AG10803 (cell line): ENCODE results near the gene MYPN.

Experiments used
- DNase-seq: peaks from one replicate; pipeline ENCODE4 v3.0.0; 2010; ENCODE audit warnings: low read depth
- H3K4me3 ChIP-seq: 2 replicates; pipeline ENCODE4 v1.5.1; 2011; ENCODE audit warnings: mild to moderate bottlenecking, low read length, control low read depth
- TF ChIP-seq, protein P1 (sequence below): conservative IDR thresholded peaks from 2 replicates; pipeline ENCODE4 v1.5.1; 2011; ENCODE audit warnings: mild to moderate bottlenecking, low read length, control low read depth, inconsistent platforms

Gene MYPN

GRCh38 chr10:68224810-68225209 is 115.5 kb downstream of the MYPN start:
- TF ChIP-seq, protein P1, sequence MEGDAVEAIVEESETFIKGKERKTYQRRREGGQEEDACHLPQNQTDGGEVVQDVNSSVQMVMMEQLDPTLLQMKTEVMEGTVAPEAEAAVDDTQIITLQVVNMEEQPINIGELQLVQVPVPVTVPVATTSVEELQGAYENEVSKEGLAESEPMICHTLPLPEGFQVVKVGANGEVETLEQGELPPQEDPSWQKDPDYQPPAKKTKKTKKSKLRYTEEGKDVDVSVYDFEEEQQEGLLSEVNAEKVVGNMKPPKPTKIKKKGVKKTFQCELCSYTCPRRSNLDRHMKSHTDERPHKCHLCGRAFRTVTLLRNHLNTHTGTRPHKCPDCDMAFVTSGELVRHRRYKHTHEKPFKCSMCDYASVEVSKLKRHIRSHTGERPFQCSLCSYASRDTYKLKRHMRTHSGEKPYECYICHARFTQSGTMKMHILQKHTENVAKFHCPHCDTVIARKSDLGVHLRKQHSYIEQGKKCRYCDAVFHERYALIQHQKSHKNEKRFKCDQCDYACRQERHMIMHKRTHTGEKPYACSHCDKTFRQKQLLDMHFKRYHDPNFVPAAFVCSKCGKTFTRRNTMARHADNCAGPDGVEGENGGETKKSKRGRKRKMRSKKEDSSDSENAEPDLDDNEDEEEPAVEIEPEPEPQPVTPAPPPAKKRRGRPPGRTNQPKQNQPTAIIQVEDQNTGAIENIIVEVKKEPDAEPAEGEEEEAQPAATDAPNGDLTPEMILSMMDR, result no peak
- peak; percentile 31 for DNase-seq
- no peak overlapping the region for H3K4me3 ChIP-seq

DNA sequence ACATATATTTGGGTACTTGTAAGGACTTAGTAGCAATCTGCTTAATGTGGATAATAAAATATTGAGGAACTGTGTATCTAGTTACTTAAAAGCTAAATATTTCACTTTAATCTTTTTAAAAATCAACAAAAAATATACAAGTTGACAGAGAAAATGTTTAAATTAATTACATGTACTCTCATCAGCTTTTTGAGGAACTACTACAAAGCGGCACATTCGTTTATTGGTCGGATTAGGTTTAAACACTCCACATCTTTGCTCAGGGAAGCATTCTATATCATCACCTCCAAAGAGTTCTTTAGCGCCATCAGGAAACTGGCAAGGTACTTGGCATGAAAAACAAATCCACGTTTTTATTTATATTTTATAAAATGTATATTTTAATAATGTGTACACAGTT is 121.0 kb downstream of the MYPN start:
- no peak overlapping the region for H3K4me3 ChIP-seq
- TF ChIP-seq, protein P1, result no peak
- no peak for DNase-seq

- DNase-seq, result peak; percentile 60
- TF ChIP-seq, protein P1, result peak; percentile 31
- peak overlapping the region; percentile 76 for H3K4me3 ChIP-seq
Measured at GRCh38 chr10:68231106-68231816, 122.0 kb downstream of the MYPN start.

DNA sequence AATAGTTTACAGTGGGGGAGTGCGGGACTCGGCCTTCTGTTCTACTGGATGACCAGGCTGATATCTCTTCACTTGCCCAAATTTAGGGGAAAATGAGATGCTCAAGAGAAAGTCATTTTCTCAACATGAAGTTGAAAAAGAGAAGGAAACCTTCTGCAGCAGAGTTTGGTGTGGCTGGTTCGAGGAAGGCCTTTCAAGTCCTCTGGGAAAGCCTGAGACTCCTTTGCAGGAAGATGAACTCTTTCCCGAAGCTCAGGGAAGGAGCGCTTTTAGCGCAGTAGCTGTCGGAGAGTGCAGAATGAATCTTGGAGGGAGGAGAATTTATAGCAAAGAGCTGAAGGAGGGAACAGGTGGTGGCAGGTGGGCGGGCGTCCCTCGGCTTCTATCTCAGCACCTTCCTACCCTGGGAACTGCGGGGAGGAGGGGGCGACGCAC is 122.5 kb downstream of the MYPN start, which contains the start of gene ATOH7:
ATOH7 (minus strand) TSS at position 297 of the 435 bp plus-strand sequence. CDS start 436 bp downstream, outside the sequence.
- DNase-seq, result no peak
- TF ChIP-seq, protein P1, result no peak
- H3K4me3 ChIP-seq, result peak within 1 kb of the TSS; percentile 76

DNA sequence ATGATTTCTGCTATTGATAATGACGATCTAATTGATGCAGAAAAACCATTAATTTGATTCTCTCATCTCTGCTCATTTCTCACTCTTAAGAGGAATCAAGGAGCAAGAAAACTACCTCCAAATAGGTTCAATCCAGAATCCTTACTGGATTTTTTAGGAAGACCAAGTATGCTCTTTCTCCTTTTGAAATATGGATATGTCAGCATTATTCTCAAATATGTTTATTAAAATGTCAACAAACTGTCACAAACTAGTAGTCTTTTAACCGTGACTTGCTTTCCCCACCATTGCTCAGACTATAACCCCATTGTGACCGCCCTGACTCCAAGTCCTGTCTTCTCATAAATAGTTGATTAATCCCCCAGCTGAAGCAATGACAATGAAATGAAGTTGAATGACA is 123.8 kb downstream of the MYPN start:
- DNase-seq, result no peak
- TF ChIP-seq, protein P1, result no peak
- no peak overlapping the region for H3K4me3 ChIP-seq

DNA sequence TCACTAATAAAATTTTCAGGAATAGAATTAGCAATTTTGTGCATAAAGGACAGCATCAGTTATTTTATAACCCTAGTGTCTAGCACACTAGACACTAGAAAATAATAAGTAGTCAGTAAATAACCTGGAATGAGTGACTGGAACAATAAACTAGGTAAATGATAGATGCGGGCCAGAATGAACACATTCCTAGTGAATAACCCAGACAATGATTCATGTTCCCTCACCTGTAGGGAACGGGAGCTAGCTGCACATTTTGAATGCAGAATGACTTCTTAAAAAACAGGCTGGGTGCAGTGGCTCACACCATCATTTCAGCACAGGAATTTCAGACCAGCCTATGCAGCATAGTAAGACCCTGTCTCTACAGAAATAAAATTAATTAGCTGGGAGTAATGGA is 125.8 kb downstream of the MYPN start:
- TF ChIP-seq, protein P1, result no peak
- H3K4me3 ChIP-seq, result no peak overlapping the region
- no peak for DNase-seq

GRCh38 chr10:68235581-68235980 is 126.3 kb downstream of the MYPN start:
- TF ChIP-seq, protein P1, result no peak
- no peak overlapping the region for H3K4me3 ChIP-seq

More at GRCh38 chr10:68235581-68235980, 126.3 kb downstream of the MYPN start:
- DNase-seq, result no peak
